Measurements from ENCODE around the gene RBMS3. TPM values are rescaled to one million over a fixed set of nuclear protein-coding genes. Genes with fewer than 3 reads are reported as not detected.

Gene RBMS3
- total RNA-seq, 2 donors from 2014 or later, result 27.3 to 51.4 TPM

GRCh38 chr3:29255854-29256696, 24.8 kb upstream of the RBMS3 start:
- TF ChIP-seq, protein P1, sequence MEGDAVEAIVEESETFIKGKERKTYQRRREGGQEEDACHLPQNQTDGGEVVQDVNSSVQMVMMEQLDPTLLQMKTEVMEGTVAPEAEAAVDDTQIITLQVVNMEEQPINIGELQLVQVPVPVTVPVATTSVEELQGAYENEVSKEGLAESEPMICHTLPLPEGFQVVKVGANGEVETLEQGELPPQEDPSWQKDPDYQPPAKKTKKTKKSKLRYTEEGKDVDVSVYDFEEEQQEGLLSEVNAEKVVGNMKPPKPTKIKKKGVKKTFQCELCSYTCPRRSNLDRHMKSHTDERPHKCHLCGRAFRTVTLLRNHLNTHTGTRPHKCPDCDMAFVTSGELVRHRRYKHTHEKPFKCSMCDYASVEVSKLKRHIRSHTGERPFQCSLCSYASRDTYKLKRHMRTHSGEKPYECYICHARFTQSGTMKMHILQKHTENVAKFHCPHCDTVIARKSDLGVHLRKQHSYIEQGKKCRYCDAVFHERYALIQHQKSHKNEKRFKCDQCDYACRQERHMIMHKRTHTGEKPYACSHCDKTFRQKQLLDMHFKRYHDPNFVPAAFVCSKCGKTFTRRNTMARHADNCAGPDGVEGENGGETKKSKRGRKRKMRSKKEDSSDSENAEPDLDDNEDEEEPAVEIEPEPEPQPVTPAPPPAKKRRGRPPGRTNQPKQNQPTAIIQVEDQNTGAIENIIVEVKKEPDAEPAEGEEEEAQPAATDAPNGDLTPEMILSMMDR (IDR thresholded peaks at IDR 0.05), result no peak

GRCh38 chr3:29258161-29258560, 22.7 kb upstream of the RBMS3 start:
- no peak for DNase-seq (ENCODE audit: low spot score)
- no peaks in the 10 kb centered on the region for H3K36me3 ChIP-seq
- no peaks in the 10 kb centered on the region for H3K9me3 ChIP-seq

More at GRCh38 chr3:29255854-29256696, 24.8 kb upstream of the RBMS3 start:
- Histone ChIP-seq H3K27ac (no peak overlapping the region), H3K27me3 (no peaks in the 10 kb centered on the region), H3K36me3 (no peaks in the 10 kb centered on the region), H3K4me1 (no peaks in the 10 kb centered on the region), H3K4me3 (no peak overlapping the region), H3K9me3 (no peaks in the 10 kb centered on the region)
- DNase-seq (ENCODE audit: low spot score), result no peak

GRCh38 chr3:29261119-29261518, 19.8 kb upstream of the RBMS3 start:
- TF ChIP-seq, protein P1 (IDR thresholded peaks at IDR 0.05), result no peak
- no peaks in the 10 kb centered on the region for H3K36me3 ChIP-seq
- H3K27ac ChIP-seq, result no peak overlapping the region
- H3K4me1 ChIP-seq, result no peaks in the 10 kb centered on the region
- no peak overlapping the region for H3K4me3 ChIP-seq
- no peaks in the 10 kb centered on the region for H3K9me3 ChIP-seq
- DNase-seq (ENCODE audit: low spot score), result no peak
- no peaks in the 10 kb centered on the region for H3K27me3 ChIP-seq

More at GRCh38 chr3:29258161-29258560, 22.7 kb upstream of the RBMS3 start:
- TF ChIP-seq, protein P1 (IDR thresholded peaks at IDR 0.05), result no peak
- H3K4me3 ChIP-seq, result no peak overlapping the region
- no peaks in the 10 kb centered on the region for H3K4me1 ChIP-seq
- no peaks in the 10 kb centered on the region for H3K27me3 ChIP-seq
- H3K27ac ChIP-seq, result no peak overlapping the region

DNA sequence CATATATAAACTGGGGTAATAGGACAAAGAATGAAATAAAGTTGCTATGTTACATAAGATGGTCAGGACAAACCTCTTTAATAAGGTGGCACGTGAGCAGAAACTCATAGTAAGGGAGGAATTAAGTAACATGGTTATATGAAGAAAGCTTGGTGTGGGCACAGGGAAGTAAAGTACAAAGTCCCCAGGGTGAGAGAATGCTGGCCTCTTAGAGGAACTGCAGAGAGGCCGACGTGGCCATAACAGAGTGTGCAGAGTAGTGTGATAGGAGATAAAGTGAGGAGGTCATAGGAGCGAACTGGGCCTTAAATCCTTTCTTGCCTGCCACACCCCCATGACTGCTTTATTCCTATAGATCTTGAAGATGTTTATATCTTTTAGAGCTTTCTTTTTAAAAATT, 17.4 kb upstream of the RBMS3 start:
- TF ChIP-seq, protein P1 (IDR thresholded peaks at IDR 0.05), result no peak
- H3K27ac ChIP-seq, result no peak overlapping the region
- no peaks in the 10 kb centered on the region for H3K36me3 ChIP-seq
- no peaks in the 10 kb centered on the region for H3K4me1 ChIP-seq
- no peaks in the 10 kb centered on the region for H3K27me3 ChIP-seq
- H3K9me3 ChIP-seq, result no peaks in the 10 kb centered on the region
- H3K4me3 ChIP-seq, result no peak overlapping the region
- DNase-seq (ENCODE audit: low spot score), result no peak

- Histone ChIP-seq H3K36me3 (no peaks in the 10 kb centered on the region), H3K27ac (no peak overlapping the region), H3K4me3 (no peak overlapping the region), H3K9me3 (no peaks in the 10 kb centered on the region), H3K4me1 (no peaks in the 10 kb centered on the region), H3K27me3 (no peaks in the 10 kb centered on the region)
- TF ChIP-seq, protein P1 (IDR thresholded peaks at IDR 0.05), result no peak
- no peak for DNase-seq (ENCODE audit: low spot score)
Measured at GRCh38 chr3:29265509-29266072, 15.3 kb upstream of the RBMS3 start.
